ENCODE data around the gene NNT.

DNA sequence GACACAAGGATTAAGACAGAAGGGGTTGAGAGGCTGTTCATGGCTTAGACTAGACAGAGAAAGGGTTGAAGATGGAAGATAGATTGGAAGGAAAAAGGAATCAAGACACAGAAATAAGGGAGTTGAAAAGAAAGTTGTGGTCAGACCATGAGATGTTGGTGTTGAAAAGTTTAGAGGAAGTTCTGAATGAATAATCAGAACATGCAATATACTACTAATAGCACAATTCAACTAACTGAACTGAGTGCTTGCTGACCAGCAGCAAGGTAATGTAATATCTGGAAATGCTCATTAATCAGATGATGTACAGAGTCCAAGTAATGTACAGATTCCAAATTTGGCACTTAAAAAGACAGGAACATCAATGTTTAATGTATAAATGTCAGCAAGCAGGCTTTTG, 10.6 kb upstream of the NNT start:
- no peak for TF ChIP-seq POLR2A (IDR thresholded peaks at IDR 0.05)
- TF ChIP-seq, protein P1, sequence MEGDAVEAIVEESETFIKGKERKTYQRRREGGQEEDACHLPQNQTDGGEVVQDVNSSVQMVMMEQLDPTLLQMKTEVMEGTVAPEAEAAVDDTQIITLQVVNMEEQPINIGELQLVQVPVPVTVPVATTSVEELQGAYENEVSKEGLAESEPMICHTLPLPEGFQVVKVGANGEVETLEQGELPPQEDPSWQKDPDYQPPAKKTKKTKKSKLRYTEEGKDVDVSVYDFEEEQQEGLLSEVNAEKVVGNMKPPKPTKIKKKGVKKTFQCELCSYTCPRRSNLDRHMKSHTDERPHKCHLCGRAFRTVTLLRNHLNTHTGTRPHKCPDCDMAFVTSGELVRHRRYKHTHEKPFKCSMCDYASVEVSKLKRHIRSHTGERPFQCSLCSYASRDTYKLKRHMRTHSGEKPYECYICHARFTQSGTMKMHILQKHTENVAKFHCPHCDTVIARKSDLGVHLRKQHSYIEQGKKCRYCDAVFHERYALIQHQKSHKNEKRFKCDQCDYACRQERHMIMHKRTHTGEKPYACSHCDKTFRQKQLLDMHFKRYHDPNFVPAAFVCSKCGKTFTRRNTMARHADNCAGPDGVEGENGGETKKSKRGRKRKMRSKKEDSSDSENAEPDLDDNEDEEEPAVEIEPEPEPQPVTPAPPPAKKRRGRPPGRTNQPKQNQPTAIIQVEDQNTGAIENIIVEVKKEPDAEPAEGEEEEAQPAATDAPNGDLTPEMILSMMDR (IDR thresholded peaks at IDR 0.05): no peak

All from heart left ventricle (tissue), 13 donors.